Activated T-helper 17 cell treated with anti-CD3 and anti-CD28 coated beads, Interleukin-2, amount 50 U/mL, for 72 hours (primary cell): ENCODE results near the gene CYP27A1. TPM values are rescaled to one million over a fixed set of nuclear protein-coding genes. Genes with fewer than 3 reads are reported as not detected.
"Not testable (repeated sequence)": the region's sequence is repeated elsewhere in the genome, so short reads cannot be mapped to it uniquely, and the experiment has no call there.

Experiments
- ATAC-seq: fragments of 150-1000 bp; cut with Tn5 transposase; replicated peaks from 2 replicates; pipeline ENCODE4 v1.10.0; 2021; ENCODE audit warnings: mild to moderate bottlenecking, moderate library complexity
- H3K27ac Mint-ChIP-seq: one replicate; pipeline ENCODE4 v1.8.0; 2022; ENCODE audit warnings: mixed read lengths
- H3K27me3 Mint-ChIP-seq: one replicate; pipeline ENCODE4 v1.8.0; 2022; ENCODE audit warnings: mixed read lengths
- H3K36me3 Mint-ChIP-seq: one replicate; pipeline ENCODE4 v1.8.0; 2022; ENCODE audit warnings: low read depth, mild to moderate bottlenecking, mixed read lengths
- H3K4me1 Mint-ChIP-seq: one replicate; pipeline ENCODE4 v1.8.0; 2022; ENCODE audit warnings: mixed read lengths
- H3K4me3 Mint-ChIP-seq: one replicate; pipeline ENCODE4 v1.8.0; 2022; ENCODE audit warnings: mild to moderate bottlenecking, mixed read lengths
- H3K9me3 Mint-ChIP-seq: one replicate; pipeline ENCODE4 v1.8.0; 2022; ENCODE audit warnings: mixed read lengths
- total RNA-seq, 2 donors: library from RNA; stranded (reverse); gene quantifications; one replicate each; pipeline ENCODE4 v1.2.3, GENCODE V29; 2022

Gene CYP27A1
- total RNA-seq, 2 donors from 2014 or later, result 0.66 TPM; not detected in 1

GRCh38 chr2:218827701-218828476, 45.9 kb downstream of the CYP27A1 start:
- H3K4me3 Mint-ChIP-seq, result no peak overlapping the region
- H3K4me1 Mint-ChIP-seq, result no peaks in the 10 kb centered on the region
- H3K9me3 Mint-ChIP-seq, result no peaks in the 10 kb centered on the region
- peaks cover 24% of the 10 kb centered on the region for H3K27me3 Mint-ChIP-seq
- H3K27ac Mint-ChIP-seq, result no peak overlapping the region
- ATAC-seq, result no peak
- H3K36me3 Mint-ChIP-seq, result no peaks in the 10 kb centered on the region

- peaks cover 30% of the 10 kb centered on the region for H3K27me3 Mint-ChIP-seq
- H3K4me1 Mint-ChIP-seq, result no peaks in the 10 kb centered on the region
- no peaks in the 10 kb centered on the region for H3K9me3 Mint-ChIP-seq
- no peaks in the 10 kb centered on the region for H3K36me3 Mint-ChIP-seq
- H3K4me3 Mint-ChIP-seq, result no peak overlapping the region
- no peak overlapping the region for H3K27ac Mint-ChIP-seq
- no peak for ATAC-seq
Measured at GRCh38 chr2:218828477-218828778, 46.5 kb downstream of the CYP27A1 start.

GRCh38 chr2:218829868-218830451, 48.0 kb downstream of the CYP27A1 start:
- H3K27me3 Mint-ChIP-seq, result peaks cover 33% of the 10 kb centered on the region
- no peak overlapping the region for H3K4me3 Mint-ChIP-seq
- no peak overlapping the region for H3K27ac Mint-ChIP-seq
- no peaks in the 10 kb centered on the region for H3K36me3 Mint-ChIP-seq
- ATAC-seq, result no peak
- H3K4me1 Mint-ChIP-seq, result no peaks in the 10 kb centered on the region
- H3K9me3 Mint-ChIP-seq, result no peaks in the 10 kb centered on the region

- Mint-ChIP-seq H3K4me3 (no peak overlapping the region), H3K36me3 (no peaks in the 10 kb centered on the region), H3K27me3 (peaks cover 33% of the 10 kb centered on the region), H3K9me3 (no peaks in the 10 kb centered on the region), H3K4me1 (no peaks in the 10 kb centered on the region), H3K27ac (no peak overlapping the region)
- ATAC-seq, result no peak
Measured at GRCh38 chr2:218830526-218831306, 48.8 kb downstream of the CYP27A1 start.

GRCh38 chr2:218831378-218831990, 49.5 kb downstream of the CYP27A1 start, which contains the start of gene PRKAG3:
TSS of gene PRKAG3 (minus strand) at chr2:218831803.
- Mint-ChIP-seq H3K27me3 (peaks cover 33% of the 10 kb centered on the region), H3K9me3 (no peaks in the 10 kb centered on the region), H3K4me3 (no peak within 1 kb of the TSS), H3K4me1 (no peaks in the 10 kb centered on the region), H3K36me3 (no peaks in the 10 kb centered on the region), H3K27ac (no peak within 1 kb of the TSS)
- ATAC-seq, result no peak

- Mint-ChIP-seq H3K36me3 (no peaks in the 10 kb centered on the region), H3K4me3 (no peak overlapping the region)
Measured at GRCh38 chr2:218832081-218832480, 50.1 kb downstream of the CYP27A1 start.

GRCh38 chr2:218832520-218832919, 50.6 kb downstream of the CYP27A1 start:
- Mint-ChIP-seq H3K4me3 (no peak overlapping the region), H3K27ac (no peak overlapping the region), H3K36me3 (no peaks in the 10 kb centered on the region), H3K9me3 (peaks cover 2% of the 10 kb centered on the region), H3K4me1 (no peaks in the 10 kb centered on the region), H3K27me3 (peaks cover 40% of the 10 kb centered on the region)
- no peak for ATAC-seq

More at GRCh38 chr2:218832081-218832480, 50.1 kb downstream of the CYP27A1 start:
- Mint-ChIP-seq H3K27ac (no peak overlapping the region), H3K9me3 (no peaks in the 10 kb centered on the region), H3K4me1 (no peaks in the 10 kb centered on the region), H3K27me3 (peaks cover 36% of the 10 kb centered on the region)
- ATAC-seq, result no peak

GRCh38 chr2:218833023-218833609, 51.2 kb downstream of the CYP27A1 start:
- H3K27ac Mint-ChIP-seq, result no peak overlapping the region
- no peak for ATAC-seq
- H3K36me3 Mint-ChIP-seq, result no peaks in the 10 kb centered on the region
- H3K27me3 Mint-ChIP-seq, result peaks cover 43% of the 10 kb centered on the region
- H3K4me1 Mint-ChIP-seq, result no peaks in the 10 kb centered on the region
- H3K4me3 Mint-ChIP-seq, result no peak overlapping the region
- H3K9me3 Mint-ChIP-seq, result peaks cover 8% of the 10 kb centered on the region

- no peaks in the 10 kb centered on the region for H3K36me3 Mint-ChIP-seq
- no peak overlapping the region for H3K27ac Mint-ChIP-seq
- peaks cover 9% of the 10 kb centered on the region for H3K9me3 Mint-ChIP-seq
- no peak overlapping the region for H3K4me3 Mint-ChIP-seq
- peaks cover 52% of the 10 kb centered on the region for H3K27me3 Mint-ChIP-seq
- no peaks in the 10 kb centered on the region for H3K4me1 Mint-ChIP-seq
- ATAC-seq, result no peak
Measured at GRCh38 chr2:218834685-218835084, 52.7 kb downstream of the CYP27A1 start.

GRCh38 chr2:218837495-218837894, 55.5 kb downstream of the CYP27A1 start:
- ATAC-seq, result no peak
- H3K27ac Mint-ChIP-seq, result no peak overlapping the region
- peaks cover 9% of the 10 kb centered on the region for H3K9me3 Mint-ChIP-seq
- no peaks in the 10 kb centered on the region for H3K4me1 Mint-ChIP-seq
- H3K36me3 Mint-ChIP-seq, result no peaks in the 10 kb centered on the region
- peaks cover 52% of the 10 kb centered on the region for H3K27me3 Mint-ChIP-seq
- no peak overlapping the region for H3K4me3 Mint-ChIP-seq

- Mint-ChIP-seq H3K4me1 (no peaks in the 10 kb centered on the region), H3K36me3 (no peaks in the 10 kb centered on the region), H3K4me3 (no peak overlapping the region), H3K27me3 (peaks cover 48% of the 10 kb centered on the region), H3K27ac (no peak overlapping the region), H3K9me3 (peaks cover 9% of the 10 kb centered on the region)
- no peak for ATAC-seq
Measured at GRCh38 chr2:218839430-218839829, 57.5 kb downstream of the CYP27A1 start.

GRCh38 chr2:218839888-218840287, 57.9 kb downstream of the CYP27A1 start:
- peaks cover 9% of the 10 kb centered on the region for H3K9me3 Mint-ChIP-seq
- no peaks in the 10 kb centered on the region for H3K4me1 Mint-ChIP-seq

GRCh38 chr2:218844334-218844733, 62.4 kb downstream of the CYP27A1 start:
- H3K4me3 Mint-ChIP-seq, ATAC-seq, H3K4me1 Mint-ChIP-seq, H3K36me3 Mint-ChIP-seq, H3K27ac Mint-ChIP-seq, H3K9me3 Mint-ChIP-seq: not testable (repeated sequence)
- H3K27me3 Mint-ChIP-seq, result peaks cover 28% of the 10 kb centered on the region

More at GRCh38 chr2:218839888-218840287, 57.9 kb downstream of the CYP27A1 start:
- peaks cover 48% of the 10 kb centered on the region for H3K27me3 Mint-ChIP-seq
- H3K4me3 Mint-ChIP-seq, result no peak overlapping the region
- H3K27ac Mint-ChIP-seq, result no peak overlapping the region
- no peak for ATAC-seq
- H3K36me3 Mint-ChIP-seq, result no peaks in the 10 kb centered on the region

- H3K36me3 Mint-ChIP-seq, H3K27ac Mint-ChIP-seq, H3K4me1 Mint-ChIP-seq, ATAC-seq, H3K4me3 Mint-ChIP-seq, H3K9me3 Mint-ChIP-seq: not testable (repeated sequence)
- peaks cover 18% of the 10 kb centered on the region for H3K27me3 Mint-ChIP-seq
Measured at GRCh38 chr2:218846963-218847362, 65.0 kb downstream of the CYP27A1 start.
